Dermis microvascular lymphatic vessel endothelial cell (primary cell): Measurements from ENCODE around the gene PAX5. TPM values are rescaled to one million over a fixed set of nuclear protein-coding genes. Genes with fewer than 3 reads are reported as not detected.

Experiments used
- DNase-seq, 2 donors: peaks; one replicate each; pipeline versions ENCODE4 v3.0.0 to v3.0.0-alpha.2; 2010; ENCODE audit warnings: low read depth in 2 of 2
- total RNA-seq: library from RNA; depleted of rRNA; stranded (reverse); fragments of >200 nt; gene quantifications from 2 replicates; pipeline ENCODE4 v1.2.1, GENCODE V29; 2014

PAX5 gene
- total RNA-seq, 1 donor from 2014 or later: not detected

- no peak for DNase-seq
Observed at GRCh38 chr9:36864491-36865410, 169.3 kb downstream of the PAX5 start.

- DNase-seq: peak; percentile 1 to 47
Observed at GRCh38 chr9:36862206-36863145, 171.6 kb downstream of the PAX5 start.

- DNase-seq: no peak
Observed at GRCh38 chr9:36861528-36862205, 172.4 kb downstream of the PAX5 start.

- no peak for DNase-seq
Observed at GRCh38 chr9:36858805-36859375, 175.2 kb downstream of the PAX5 start.

- peak; percentile 1 to 23 for DNase-seq
Observed at GRCh38 chr9:36855448-36856315, 178.4 kb downstream of the PAX5 start.

- no peak for DNase-seq
Observed at GRCh38 chr9:36854751-36855150, 179.3 kb downstream of the PAX5 start.

- no peak for DNase-seq
Observed at GRCh38 chr9:36854034-36854433, 180.0 kb downstream of the PAX5 start.

GRCh38 chr9:36853233-36853632 lies 180.8 kb downstream of the PAX5 start:
- no peak for DNase-seq

GRCh38 chr9:36849943-36850342 lies 184.1 kb downstream of the PAX5 start:
- no peak for DNase-seq

GRCh38 chr9:36848946-36849345 lies 185.1 kb downstream of the PAX5 start:
- no peak for DNase-seq

GRCh38 chr9:36847781-36848673 lies 186.0 kb downstream of the PAX5 start:
- DNase-seq: no peak

GRCh38 chr9:36846621-36847020 lies 187.4 kb downstream of the PAX5 start:
- DNase-seq: no peak

GRCh38 chr9:36845844-36846243 lies 188.2 kb downstream of the PAX5 start:
- DNase-seq: no peak

GRCh38 chr9:36844961-36845360 lies 189.1 kb downstream of the PAX5 start:
- DNase-seq: no peak

- DNase-seq: no peak
Observed at GRCh38 chr9:36843964-36844363, 190.1 kb downstream of the PAX5 start.

- no peak for DNase-seq
Observed at GRCh38 chr9:36842560-36843530, 191.2 kb downstream of the PAX5 start.

GRCh38 chr9:36840898-36841536 lies 193.1 kb downstream of the PAX5 start:
- DNase-seq: no peak
